Muscle of back (tissue), 11 donors: ENCODE measurements around the gene SPSB4. TPM values are rescaled to one million over a fixed set of nuclear protein-coding genes. Genes with fewer than 3 reads are reported as not detected.
"Not testable (repeated sequence)": the region's sequence is repeated elsewhere in the genome, so short reads cannot be mapped to it uniquely, and the experiment has no call there.

Experiments used
- DNase-seq, 3 donors: peaks; one replicate each; pipeline versions ENCODE4 v3.0.0 to v3.0.0-alpha.2; 2013
- polyA plus RNA-seq, 10 donors: library from polyadenylated mRNA; unstranded; fragments of 120-200 nt; gene quantifications; one replicate each; pipeline ENCODE4 v1.2.1, GENCODE V29; 2013; ENCODE audit not compliant: insufficient read length in 10 of 10

SPSB4 gene
- polyA plus RNA-seq, 10 donors: 18.0 to 26.1 (median 23.1) TPM

DNA sequence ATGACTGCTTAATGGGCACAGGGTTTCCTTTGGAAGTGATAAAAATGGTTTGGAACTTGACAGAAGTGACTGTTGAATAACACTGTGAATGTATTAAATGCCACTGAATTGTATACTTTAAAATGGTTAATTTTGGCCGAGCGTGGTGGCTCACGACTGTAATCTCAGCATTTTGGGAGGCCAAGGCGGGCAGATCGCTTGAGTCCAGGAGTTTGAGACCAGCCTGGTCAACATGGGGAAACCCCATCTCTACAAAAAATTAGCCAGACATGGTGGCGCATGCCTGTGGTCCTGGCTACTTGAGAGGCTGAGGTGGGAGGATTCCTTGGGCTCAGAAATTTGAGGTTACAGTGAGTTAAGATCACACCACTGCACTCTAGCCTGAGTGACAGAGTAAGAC is 62.5 kb downstream of the SPSB4 start:
- DNase-seq: not testable (repeated sequence)

- DNase-seq: no peak
These were observed 63.1 kb downstream of the SPSB4 start for GRCh38 chr3:141114179-141114745.

DNA sequence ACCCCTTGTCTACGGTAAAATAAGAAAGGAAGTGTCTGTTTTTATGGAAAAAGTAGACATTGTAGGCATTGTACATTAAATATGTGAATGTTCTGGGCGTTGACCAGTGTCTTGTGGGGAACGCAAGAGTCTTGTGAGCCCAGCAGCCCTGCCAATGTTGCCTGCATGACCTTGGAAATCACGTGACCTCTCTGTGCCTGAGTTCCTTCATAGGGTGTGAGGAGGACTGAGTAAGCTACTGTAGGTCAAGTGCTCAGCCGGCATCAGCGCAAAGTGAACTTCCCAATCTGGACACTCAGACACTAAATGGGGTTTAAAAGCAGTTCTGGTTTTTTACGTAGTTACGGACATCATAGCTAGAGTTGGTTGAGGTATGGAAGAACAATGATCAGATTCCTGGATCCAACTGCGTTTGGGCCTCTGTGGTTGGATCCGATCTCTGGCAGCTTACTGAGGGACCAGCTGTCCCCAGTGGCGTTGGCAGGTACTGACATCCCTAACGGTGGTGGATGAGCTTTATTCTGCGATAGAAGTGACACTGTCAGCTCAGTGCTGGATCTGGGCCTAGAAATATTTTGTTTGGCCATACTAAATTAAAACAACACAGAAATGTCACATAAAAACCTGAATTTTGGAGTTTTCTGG is 63.8 kb downstream of the SPSB4 start:
- DNase-seq: peak in 1 of 3 donors; percentile 73

DNA sequence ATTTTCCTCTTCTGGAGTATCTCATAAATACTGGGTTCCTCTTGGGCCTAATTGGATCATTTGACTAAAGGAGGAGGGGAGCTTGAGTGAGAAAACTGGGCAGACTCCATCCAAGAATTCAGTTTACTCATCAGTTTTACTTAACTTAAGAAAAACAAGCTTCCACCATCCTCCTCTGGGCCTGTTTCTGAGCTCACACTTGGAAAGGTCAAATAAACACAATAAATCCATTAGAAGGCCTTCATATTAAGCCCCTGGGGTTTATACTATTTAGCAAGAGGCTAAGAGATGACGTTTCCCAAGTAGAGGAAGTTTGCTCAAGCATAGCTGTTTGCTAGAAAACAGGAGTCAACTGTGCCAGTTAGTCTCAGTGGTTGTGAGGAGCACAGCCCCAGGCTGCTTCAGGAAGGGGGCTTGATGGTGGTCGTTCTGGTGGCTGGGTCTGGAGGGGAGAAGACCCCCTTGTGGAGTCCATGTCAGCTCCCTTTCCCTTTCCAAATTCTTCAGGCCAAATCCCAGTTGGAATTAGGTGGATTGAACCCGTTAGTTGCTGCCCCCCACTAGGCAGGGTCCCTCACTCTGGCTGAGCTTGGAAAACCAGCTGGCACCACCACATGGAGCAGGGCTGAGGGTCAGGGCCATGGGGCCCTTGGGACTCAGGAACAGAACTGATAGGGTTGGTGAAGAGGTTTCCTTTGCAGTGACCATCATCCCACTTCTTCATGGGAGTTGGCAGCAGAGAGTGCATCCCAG is 64.8 kb downstream of the SPSB4 start:
- DNase-seq: peak; percentile 85 to 95 (median 90)

DNA sequence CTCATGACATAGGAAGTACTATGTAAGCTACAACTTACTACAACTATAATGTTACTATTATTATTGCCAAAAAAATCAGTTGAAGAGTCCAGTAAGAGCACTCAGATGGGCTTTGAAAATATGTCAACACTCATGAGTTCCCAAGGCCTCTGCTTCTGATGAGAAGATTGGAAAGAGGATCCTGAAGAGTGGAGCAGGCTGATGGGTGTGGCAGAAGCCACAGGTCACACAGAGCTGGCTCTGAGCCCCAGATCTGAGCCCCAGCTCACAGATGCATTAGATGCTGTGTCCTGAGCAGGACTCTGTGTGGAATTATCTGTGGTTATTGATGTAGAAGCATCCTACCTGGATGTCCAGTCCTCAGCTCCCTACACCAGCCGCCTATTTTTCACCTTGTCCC is 65.6 kb downstream of the SPSB4 start:
- DNase-seq: peak in 2 of 3 donors; percentile 71 to 85

DNA sequence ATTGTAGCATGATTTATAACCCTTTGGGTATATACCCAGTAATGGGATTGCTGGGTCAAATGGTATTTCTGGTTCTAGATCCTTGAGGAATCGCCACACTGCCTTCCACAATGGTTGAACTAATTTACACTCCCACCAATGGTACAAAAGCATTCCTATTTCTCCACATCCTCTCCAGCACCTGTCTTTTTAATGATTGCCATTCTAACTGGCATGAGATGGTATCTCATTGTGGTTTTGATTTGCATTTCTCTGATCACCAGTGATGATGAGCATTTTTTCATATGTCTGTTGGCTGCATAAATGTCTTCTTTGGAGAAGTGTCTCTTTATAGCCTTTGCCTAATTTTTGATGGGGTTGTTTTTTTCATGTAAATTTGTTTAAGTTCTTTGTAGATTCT is 66.8 kb downstream of the SPSB4 start:
- DNase-seq: not testable (repeated sequence)

DNA sequence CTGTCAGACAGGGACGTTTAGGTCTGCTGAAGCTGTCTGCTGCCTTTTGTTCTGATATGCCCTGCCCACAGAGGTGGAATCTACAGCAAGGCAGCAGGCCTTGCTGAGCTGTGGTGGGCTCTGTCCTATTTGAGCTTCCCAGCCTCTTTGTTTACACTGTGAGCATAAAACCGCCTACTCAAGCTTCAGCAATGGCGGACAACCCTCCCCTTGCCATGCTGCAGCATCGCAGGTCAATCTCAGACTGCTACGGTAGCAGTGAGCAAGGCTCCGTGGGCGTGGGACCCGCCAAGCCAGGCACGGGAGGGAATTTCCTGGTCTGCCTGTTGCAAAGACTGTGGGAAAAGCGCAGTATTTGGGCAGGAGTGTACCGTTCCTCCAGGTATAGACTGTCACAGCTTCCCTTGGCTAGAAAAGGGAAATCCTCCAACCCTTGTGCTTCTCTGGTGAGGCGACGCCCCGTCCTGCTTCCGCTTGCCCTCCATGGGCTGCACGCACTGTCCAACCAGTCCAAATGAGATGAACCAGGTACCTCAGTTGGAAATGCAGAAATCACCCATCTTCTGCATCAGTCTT is 71.4 kb downstream of the SPSB4 start:
- no peak for DNase-seq

- DNase-seq: no peak
These were observed 72.7 kb downstream of the SPSB4 start for GRCh38 chr3:141123677-141124410.

DNA sequence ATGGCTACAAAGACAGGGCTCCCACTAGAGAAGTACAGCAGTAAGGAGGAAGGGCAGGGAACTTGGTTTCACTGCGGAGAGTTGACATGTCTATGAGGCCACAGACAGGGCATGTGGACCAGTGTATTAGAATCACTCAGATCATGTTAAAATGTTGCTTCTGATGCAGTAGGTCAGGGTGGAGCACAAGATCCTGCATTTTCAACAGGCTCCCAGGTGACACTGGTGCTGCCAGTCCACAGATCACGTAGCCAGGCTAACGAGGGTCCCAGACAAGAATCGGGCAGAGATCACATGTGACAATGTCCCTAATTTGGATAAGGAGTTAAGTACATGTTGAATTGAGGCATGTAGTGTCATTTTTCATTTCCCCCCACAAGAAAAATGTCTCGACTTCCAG is 73.6 kb downstream of the SPSB4 start:
- DNase-seq: no peak

DNA sequence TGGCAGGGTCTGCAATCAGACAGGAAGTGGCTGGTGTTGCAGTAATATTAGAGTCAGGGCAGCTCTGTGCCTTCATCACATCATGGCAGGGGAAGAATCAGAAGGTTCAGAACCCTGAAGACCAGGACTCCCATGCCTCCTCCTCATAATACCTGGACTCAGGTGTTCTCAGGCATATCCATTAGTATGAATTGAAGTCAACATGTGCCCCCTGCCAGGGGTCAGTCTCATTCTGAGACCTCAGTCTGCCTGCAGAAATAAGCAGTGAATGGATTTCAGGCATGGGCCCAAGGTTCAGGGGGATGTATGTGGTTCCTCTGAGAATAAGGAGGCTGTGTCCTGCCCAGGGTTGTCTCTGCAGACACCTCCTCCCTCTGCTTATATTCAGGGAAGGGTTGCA is 74.2 kb downstream of the SPSB4 start:
- no peak for DNase-seq

GRCh38 chr3:141126661-141127343 is 75.7 kb downstream of the SPSB4 start:
- no peak for DNase-seq

- no peak for DNase-seq
These were observed 76.4 kb downstream of the SPSB4 start for GRCh38 chr3:141127344-141128125.

- DNase-seq: no peak
These were observed 77.1 kb downstream of the SPSB4 start for GRCh38 chr3:141128126-141128777.

GRCh38 chr3:141129049-141129448 is 77.9 kb downstream of the SPSB4 start:
- DNase-seq: no peak

DNA sequence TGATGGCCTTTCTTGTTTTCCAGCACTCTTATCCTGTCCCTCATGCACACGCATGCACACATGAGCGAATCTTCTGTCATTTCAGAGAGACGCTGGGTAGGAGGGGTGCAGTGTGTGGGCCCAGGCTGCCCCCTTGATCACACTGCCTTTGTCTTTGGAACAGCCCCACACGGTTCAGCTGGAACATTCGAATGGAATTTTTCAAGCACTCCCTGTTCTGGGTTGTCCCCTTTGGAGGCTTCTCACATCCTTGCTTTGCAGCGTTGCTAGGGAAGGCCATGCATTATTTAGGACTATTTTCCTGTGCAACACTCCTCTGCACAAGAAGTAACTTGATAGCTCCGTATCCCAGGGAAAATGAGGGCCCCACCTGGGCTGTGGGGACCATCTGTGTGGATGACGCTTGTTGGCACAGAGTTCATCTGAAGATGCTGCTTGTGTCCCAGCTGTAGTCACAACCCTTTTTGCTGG is 78.4 kb downstream of the SPSB4 start:
- DNase-seq: peak; percentile 89 to 97 (median 94)

GRCh38 chr3:141143517-141143916 is 92.4 kb downstream of the SPSB4 start:
- no peak for DNase-seq

DNA sequence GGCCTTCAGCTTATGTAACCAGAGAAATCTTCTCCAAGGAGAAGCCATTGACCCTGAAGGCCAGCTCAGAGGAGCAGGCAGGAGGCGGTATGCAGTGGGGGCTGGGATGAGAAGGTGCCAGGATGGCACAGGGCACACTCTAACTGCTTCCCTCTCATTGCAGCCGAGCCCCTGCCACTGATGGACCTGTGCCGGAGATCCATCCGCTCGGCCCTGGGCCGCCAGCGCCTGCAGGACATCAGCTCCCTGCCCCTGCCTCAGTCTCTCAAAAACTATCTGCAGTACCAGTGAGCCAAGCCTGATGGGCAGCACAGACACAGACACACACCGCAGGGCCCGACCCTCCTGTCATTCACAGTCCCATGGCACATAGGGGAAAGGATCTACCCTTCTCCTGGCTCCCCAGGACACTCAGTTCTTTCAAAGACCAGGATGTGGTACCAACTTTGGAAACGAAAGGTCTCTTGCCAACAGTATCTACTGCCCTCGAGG is 95.9 kb downstream of the SPSB4 start:
- no peak for DNase-seq

- DNase-seq: no peak
These were observed 96.5 kb downstream of the SPSB4 start for GRCh38 chr3:141147657-141148056.

- no peak for DNase-seq
These were observed 97.0 kb downstream of the SPSB4 start for GRCh38 chr3:141148169-141148568.

- no peak for DNase-seq
These were observed 97.6 kb downstream of the SPSB4 start for GRCh38 chr3:141148770-141149169.
